Prostate gland (tissue), 2 donors: ENCODE data around the gene C9.

Experiments used
- CTCF ChIP-seq, 4 experiments: fragments of 200-600 bp in 2 of 4; fragments of 450-650 bp in 2 of 4; sonication (generic) in 2 of 4; IDR thresholded peaks; 1 replicate in 3 of 4; 2 replicates in 1 of 4; pipeline ENCODE4 v1.5.1; 2016 to 2019; ENCODE audit warnings: antibody characterized with exemption in 4 of 4, mild to moderate bottlenecking in 2 of 4, moderate library complexity in 2 of 4
- POLR2A ChIP-seq: fragments of 450-650 bp; IDR thresholded peaks from one replicate; pipeline ENCODE4 v1.6.1; 2016; ENCODE audit warnings: antibody characterized with exemption, mild to moderate bottlenecking
- POLR2AphosphoS5 ChIP-seq: sonication (generic); formaldehyde crosslinking; IDR thresholded peaks from one replicate; pipeline ENCODE4 v1.6.1; 2017; ENCODE audit warnings: antibody characterized with exemption

- TF ChIP-seq CTCF (IDR thresholded peaks at IDR 0.05) (no peak), POLR2A (no peak), POLR2AphosphoS5 (no peak)
These were observed 123.5 kb downstream of the C9 start for GRCh38 chr5:39240750-39241149.
